Measurements from ENCODE around the gene RMC1. TPM values are rescaled to one million over a fixed set of nuclear protein-coding genes. Genes with fewer than 3 reads are reported as not detected.
"Not testable (repeated sequence)": the region's sequence is repeated elsewhere in the genome, so short reads cannot be mapped to it uniquely, and the experiment has no call there.

RMC1 gene
- total and polyA plus RNA-seq, 2 donors: 22.5 to 67.6 TPM

- Histone ChIP-seq H3K36me3 (ENCODE audit: control insufficient read depth in 2 of 2, insufficient read depth in 2 of 2, low read length in 1 of 2) (peaks cover 53 to 74% of the 10 kb centered on the region in 2 donors), H3K9me3 (ENCODE audit: control insufficient read depth in 2 of 2, insufficient read depth in 1 of 2, low read length in 1 of 2) (no peaks in the 10 kb centered on the region), H3K4me1 (ENCODE audit: control insufficient read depth in 2 of 2, insufficient read depth in 2 of 2, low read length in 2 of 2) (no peaks in the 10 kb centered on the region), H3K27me3 (ENCODE audit: control insufficient read depth in 2 of 2, insufficient read depth in 1 of 2, low read length in 1 of 2) (no peaks in the 10 kb centered on the region), H3K27ac (ENCODE audit: low read depth in 1 of 2, low read length in 1 of 2) (no peak overlapping the region), H3K4me3 (ENCODE audit: low read length in 2 of 2) (no peak overlapping the region)
- WGBS: over 99% methylated on average over 3 of the region's 3 CpGs
- DNase-seq (ENCODE audit: low read depth in 6 of 9, low spot score in 9 of 9): no peak
Observed at GRCh38 chr18:23468753-23469459, 34.4 kb upstream of the RMC1 start.

- Histone ChIP-seq H3K27me3 (ENCODE audit: control insufficient read depth in 2 of 2, insufficient read depth in 1 of 2, low read length in 1 of 2) (no peaks in the 10 kb centered on the region), H3K9me3 (ENCODE audit: control insufficient read depth in 2 of 2, insufficient read depth in 1 of 2, low read length in 1 of 2) (no peaks in the 10 kb centered on the region), H3K4me1 (ENCODE audit: control insufficient read depth in 2 of 2, insufficient read depth in 2 of 2, low read length in 2 of 2) (no peaks in the 10 kb centered on the region), H3K4me3 (ENCODE audit: low read length in 2 of 2) (no peak overlapping the region), H3K36me3 (ENCODE audit: control insufficient read depth in 2 of 2, insufficient read depth in 2 of 2, low read length in 1 of 2) (peaks cover 55 to 76% of the 10 kb centered on the region in 2 donors), H3K27ac (ENCODE audit: low read depth in 1 of 2, low read length in 1 of 2) (no peak overlapping the region)
- DNase-seq (ENCODE audit: low read depth in 6 of 9, low spot score in 9 of 9): no peak
- WGBS: 94% methylated on average over 2 of the region's 2 CpGs
Observed at GRCh38 chr18:23470620-23471387, 32.5 kb upstream of the RMC1 start.

- Histone ChIP-seq H3K27ac (ENCODE audit: low read depth in 1 of 2, low read length in 1 of 2) (no peak overlapping the region), H3K36me3 (ENCODE audit: control insufficient read depth in 2 of 2, insufficient read depth in 2 of 2, low read length in 1 of 2) (peaks cover 50 to 77% of the 10 kb centered on the region in 2 donors), H3K27me3 (ENCODE audit: control insufficient read depth in 2 of 2, insufficient read depth in 1 of 2, low read length in 1 of 2) (no peaks in the 10 kb centered on the region), H3K9me3 (ENCODE audit: control insufficient read depth in 2 of 2, insufficient read depth in 1 of 2, low read length in 1 of 2) (no peaks in the 10 kb centered on the region), H3K4me3 (ENCODE audit: low read length in 2 of 2) (no peak overlapping the region), H3K4me1 (ENCODE audit: control insufficient read depth in 2 of 2, insufficient read depth in 2 of 2, low read length in 2 of 2) (no peaks in the 10 kb centered on the region)
- 98% methylated on average over 6 of the region's 6 CpGs for WGBS
- no peak for DNase-seq (ENCODE audit: low read depth in 6 of 9, low spot score in 9 of 9)
Observed at GRCh38 chr18:23471486-23471885, 31.8 kb upstream of the RMC1 start.

GRCh38 chr18:23479829-23480505, 23.3 kb upstream of the RMC1 start:
- Histone ChIP-seq H3K9me3 (ENCODE audit: control insufficient read depth in 2 of 2, insufficient read depth in 1 of 2, low read length in 1 of 2) (no peaks in the 10 kb centered on the region), H3K4me3 (ENCODE audit: low read length in 2 of 2) (no peak overlapping the region), H3K27ac (ENCODE audit: low read depth in 1 of 2, low read length in 1 of 2) (no peak overlapping the region), H3K27me3 (ENCODE audit: control insufficient read depth in 2 of 2, insufficient read depth in 1 of 2, low read length in 1 of 2) (no peaks in the 10 kb centered on the region), H3K4me1 (ENCODE audit: control insufficient read depth in 2 of 2, insufficient read depth in 2 of 2, low read length in 2 of 2) (no peaks in the 10 kb centered on the region), H3K36me3 (ENCODE audit: control insufficient read depth in 2 of 2, insufficient read depth in 2 of 2, low read length in 1 of 2) (peaks cover 44 to 63% of the 10 kb centered on the region in 2 donors)
- DNase-seq (ENCODE audit: low read depth in 6 of 9, low spot score in 9 of 9): peak in 1 of 9 donors; percentile 5
- 53% methylated on average over 3 of the region's 3 CpGs for WGBS

GRCh38 chr18:23484561-23485182, 18.6 kb upstream of the RMC1 start:
- H3K27me3 ChIP-seq (ENCODE audit: control insufficient read depth in 2 of 2, insufficient read depth in 1 of 2, low read length in 1 of 2): no peaks in the 10 kb centered on the region
- no peak overlapping the region for H3K27ac ChIP-seq (ENCODE audit: low read depth in 1 of 2, low read length in 1 of 2)
- peaks cover 18 to 24% of the 10 kb centered on the region in 2 donors for H3K36me3 ChIP-seq (ENCODE audit: control insufficient read depth in 2 of 2, insufficient read depth in 2 of 2, low read length in 1 of 2)
- WGBS: 92% methylated on average over 8 of the region's 8 CpGs
- no peak for DNase-seq (ENCODE audit: low read depth in 6 of 9, low spot score in 9 of 9)
- no peaks in the 10 kb centered on the region for H3K9me3 ChIP-seq (ENCODE audit: control insufficient read depth in 2 of 2, insufficient read depth in 1 of 2, low read length in 1 of 2)
- no peak overlapping the region for H3K4me3 ChIP-seq (ENCODE audit: low read length in 2 of 2)
- peaks cover 8 to 12% of the 10 kb centered on the region in 2 donors for H3K4me1 ChIP-seq (ENCODE audit: control insufficient read depth in 2 of 2, insufficient read depth in 2 of 2, low read length in 2 of 2)

- Histone ChIP-seq H3K4me1 (ENCODE audit: control insufficient read depth in 2 of 2, insufficient read depth in 2 of 2, low read length in 2 of 2) (peaks cover 8 to 12% of the 10 kb centered on the region in 2 donors), H3K4me3 (ENCODE audit: low read length in 2 of 2) (no peak overlapping the region), H3K27ac (ENCODE audit: low read depth in 1 of 2, low read length in 1 of 2) (no peak overlapping the region), H3K36me3 (ENCODE audit: control insufficient read depth in 2 of 2, insufficient read depth in 2 of 2, low read length in 1 of 2) (peaks cover 15 to 18% of the 10 kb centered on the region in 2 donors), H3K9me3 (ENCODE audit: control insufficient read depth in 2 of 2, insufficient read depth in 1 of 2, low read length in 1 of 2) (no peaks in the 10 kb centered on the region), H3K27me3 (ENCODE audit: control insufficient read depth in 2 of 2, insufficient read depth in 1 of 2, low read length in 1 of 2) (no peaks in the 10 kb centered on the region)
- WGBS: 97% methylated on average over 7 of the region's 7 CpGs
- DNase-seq (ENCODE audit: low read depth in 6 of 9, low spot score in 9 of 9): no peak
Observed at GRCh38 chr18:23485386-23485785, 17.9 kb upstream of the RMC1 start.

- Histone ChIP-seq H3K27ac (ENCODE audit: low read depth in 1 of 2, low read length in 1 of 2) (peak overlapping the region; percentile 92 to 97), H3K4me3 (ENCODE audit: low read length in 2 of 2) (peak overlapping the region; percentile 17 to 39), H3K9me3 (ENCODE audit: control insufficient read depth in 2 of 2, insufficient read depth in 1 of 2, low read length in 1 of 2) (no peaks in the 10 kb centered on the region), H3K36me3 (ENCODE audit: control insufficient read depth in 2 of 2, insufficient read depth in 2 of 2, low read length in 1 of 2) (peaks cover 4 to 5% of the 10 kb centered on the region in 2 donors), H3K4me1 (ENCODE audit: control insufficient read depth in 2 of 2, insufficient read depth in 2 of 2, low read length in 2 of 2) (peaks cover 8 to 12% of the 10 kb centered on the region in 2 donors), H3K27me3 (ENCODE audit: control insufficient read depth in 2 of 2, insufficient read depth in 1 of 2, low read length in 1 of 2) (no peaks in the 10 kb centered on the region)
- WGBS: 8% methylated on average over 14 of the region's 14 CpGs
- peak in 5 of 9 donors; percentile 26 to 79 (median 53) for DNase-seq (ENCODE audit: low read depth in 6 of 9, low spot score in 9 of 9)
Observed at GRCh38 chr18:23487738-23488570, 15.4 kb upstream of the RMC1 start.

GRCh38 chr18:23489586-23489985, 13.7 kb upstream of the RMC1 start:
- not testable (repeated sequence) for H3K4me3 ChIP-seq (ENCODE audit: low read length in 2 of 2); H3K27ac ChIP-seq (ENCODE audit: low read depth in 1 of 2, low read length in 1 of 2); H3K9me3 ChIP-seq (ENCODE audit: control insufficient read depth in 2 of 2, insufficient read depth in 1 of 2, low read length in 1 of 2); DNase-seq (ENCODE audit: low read depth in 6 of 9, low spot score in 9 of 9); H3K36me3 ChIP-seq (ENCODE audit: control insufficient read depth in 2 of 2, insufficient read depth in 2 of 2, low read length in 1 of 2); H3K27me3 ChIP-seq (ENCODE audit: control insufficient read depth in 2 of 2, insufficient read depth in 1 of 2, low read length in 1 of 2)
- peaks cover 8 to 12% of the 10 kb centered on the region in 2 donors for H3K4me1 ChIP-seq (ENCODE audit: control insufficient read depth in 2 of 2, insufficient read depth in 2 of 2, low read length in 2 of 2)
- WGBS: 96% methylated on average over 5 of the region's 5 CpGs
